GM18873 (cell line): ENCODE measurements around the gene SPX.

Source experiments
- ATAC-seq: cut with Tn5 transposase; IDR thresholded peaks from one replicate; pipeline ENCODE4 v1.9.1; 2021; ENCODE audit warnings: mild to moderate bottlenecking, moderate library complexity, moderate number of reproducible peaks; ENCODE audit not compliant: unreplicated experiment, low FRiP score

Gene SPX

GRCh38 chr12:21573733-21574358, 47.8 kb downstream of the SPX start:
- ATAC-seq: no peak

- no peak for ATAC-seq
Measured at GRCh38 chr12:21576431-21576830, 50.3 kb downstream of the SPX start.

- ATAC-seq: no peak
Measured at GRCh38 chr12:21577516-21577915, 51.4 kb downstream of the SPX start.

GRCh38 chr12:21580748-21581516, 54.8 kb downstream of the SPX start:
- no peak for ATAC-seq
